A549 (cell line): ENCODE measurements around the gene UBTD1.
"Not testable (repeated sequence)": the region's sequence is repeated elsewhere in the genome, so short reads cannot be mapped to it uniquely, and the experiment has no call there.

Experiments
- CBX2 ChIP-seq: fragments of 200-600 bp; sonication (generic); IDR thresholded peaks from 2 replicates; pipeline ENCODE4 v1.6.1; 2016; ENCODE audit warnings: low read depth, mild to moderate bottlenecking, borderline replicate concordance
- EP300 ChIP-seq, 2 experiments: fragments of >200 bp; sonication (Bioruptor Twin); formaldehyde crosslinking; IDR thresholded peaks; 2 replicates in 1 of 2; 3 replicates in 1 of 2; pipeline ENCODE4 v1.6.1; 2016 to 2017
- JUN ChIP-seq, 2 experiments: fragments of >200 bp; sonication (Bioruptor Twin); formaldehyde crosslinking; IDR thresholded peaks; 2 replicates in 1 of 2; 3 replicates in 1 of 2; pipeline ENCODE4 v1.6.1; 2016 to 2017
- REST ChIP-seq: fragments of 200-600 bp; sonication (generic); IDR thresholded peaks from 2 replicates; pipeline ENCODE4 v1.6.1; 2016; ENCODE audit warnings: antibody characterized with exemption, mild to moderate bottlenecking, moderate library complexity
- TF ChIP-seq, protein P1 (sequence below): IDR thresholded peaks from 2 replicates; pipeline ENCODE4 v1.6.1; 2012
- TF ChIP-seq, protein P2 (sequence below): fragments of >200 bp; sonication (Bioruptor Twin); formaldehyde crosslinking; IDR thresholded peaks from 3 replicates; pipeline ENCODE4 v1.5.1; 2016

GRCh38 chr10:97555541-97555940, 56.8 kb downstream of the UBTD1 start:
- not testable (repeated sequence) for TF ChIP-seq JUN (IDR thresholded peaks at IDR 0.05); EP300 (IDR thresholded peaks at IDR 0.05); REST; CBX2
- TF ChIP-seq, protein P1, sequence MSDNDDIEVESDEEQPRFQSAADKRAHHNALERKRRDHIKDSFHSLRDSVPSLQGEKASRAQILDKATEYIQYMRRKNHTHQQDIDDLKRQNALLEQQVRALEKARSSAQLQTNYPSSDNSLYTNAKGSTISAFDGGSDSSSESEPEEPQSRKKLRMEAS, result not testable (repeated sequence)
- TF ChIP-seq, protein P2, sequence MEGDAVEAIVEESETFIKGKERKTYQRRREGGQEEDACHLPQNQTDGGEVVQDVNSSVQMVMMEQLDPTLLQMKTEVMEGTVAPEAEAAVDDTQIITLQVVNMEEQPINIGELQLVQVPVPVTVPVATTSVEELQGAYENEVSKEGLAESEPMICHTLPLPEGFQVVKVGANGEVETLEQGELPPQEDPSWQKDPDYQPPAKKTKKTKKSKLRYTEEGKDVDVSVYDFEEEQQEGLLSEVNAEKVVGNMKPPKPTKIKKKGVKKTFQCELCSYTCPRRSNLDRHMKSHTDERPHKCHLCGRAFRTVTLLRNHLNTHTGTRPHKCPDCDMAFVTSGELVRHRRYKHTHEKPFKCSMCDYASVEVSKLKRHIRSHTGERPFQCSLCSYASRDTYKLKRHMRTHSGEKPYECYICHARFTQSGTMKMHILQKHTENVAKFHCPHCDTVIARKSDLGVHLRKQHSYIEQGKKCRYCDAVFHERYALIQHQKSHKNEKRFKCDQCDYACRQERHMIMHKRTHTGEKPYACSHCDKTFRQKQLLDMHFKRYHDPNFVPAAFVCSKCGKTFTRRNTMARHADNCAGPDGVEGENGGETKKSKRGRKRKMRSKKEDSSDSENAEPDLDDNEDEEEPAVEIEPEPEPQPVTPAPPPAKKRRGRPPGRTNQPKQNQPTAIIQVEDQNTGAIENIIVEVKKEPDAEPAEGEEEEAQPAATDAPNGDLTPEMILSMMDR, result not testable (repeated sequence)
